Vagina (tissue), 2 donors: Measurements from ENCODE around the gene SLC12A1.

Source experiments
- POLR2A ChIP-seq, 2 donors: fragments of 450-650 bp; IDR thresholded peaks; one replicate each; pipeline ENCODE4 v1.6.1; 2017; ENCODE audit warnings: antibody characterized with exemption in 2 of 2, mild to moderate bottlenecking in 2 of 2, moderate library complexity in 2 of 2
- POLR2AphosphoS5 ChIP-seq, 2 donors: sonication (generic); formaldehyde crosslinking; IDR thresholded peaks; one replicate each; pipeline ENCODE4 v1.9.0; 2017; ENCODE audit warnings: antibody characterized with exemption in 2 of 2, mild to moderate bottlenecking in 2 of 2, low read depth in 1 of 2; ENCODE audit not compliant: insufficient read depth in 1 of 2
- TF ChIP-seq, protein P1 (sequence below), 3 experiments: fragments of 450-650 bp in 2 of 3; fragments of 200-600 bp in 1 of 3; sonication (generic) in 1 of 3; IDR thresholded peaks; one replicate each; pipeline ENCODE4 v1.5.1; 2017 to 2019; ENCODE audit warnings: antibody characterized with exemption in 3 of 3, mild to moderate bottlenecking in 2 of 3, moderate library complexity in 2 of 3

- TF ChIP-seq, protein P1, sequence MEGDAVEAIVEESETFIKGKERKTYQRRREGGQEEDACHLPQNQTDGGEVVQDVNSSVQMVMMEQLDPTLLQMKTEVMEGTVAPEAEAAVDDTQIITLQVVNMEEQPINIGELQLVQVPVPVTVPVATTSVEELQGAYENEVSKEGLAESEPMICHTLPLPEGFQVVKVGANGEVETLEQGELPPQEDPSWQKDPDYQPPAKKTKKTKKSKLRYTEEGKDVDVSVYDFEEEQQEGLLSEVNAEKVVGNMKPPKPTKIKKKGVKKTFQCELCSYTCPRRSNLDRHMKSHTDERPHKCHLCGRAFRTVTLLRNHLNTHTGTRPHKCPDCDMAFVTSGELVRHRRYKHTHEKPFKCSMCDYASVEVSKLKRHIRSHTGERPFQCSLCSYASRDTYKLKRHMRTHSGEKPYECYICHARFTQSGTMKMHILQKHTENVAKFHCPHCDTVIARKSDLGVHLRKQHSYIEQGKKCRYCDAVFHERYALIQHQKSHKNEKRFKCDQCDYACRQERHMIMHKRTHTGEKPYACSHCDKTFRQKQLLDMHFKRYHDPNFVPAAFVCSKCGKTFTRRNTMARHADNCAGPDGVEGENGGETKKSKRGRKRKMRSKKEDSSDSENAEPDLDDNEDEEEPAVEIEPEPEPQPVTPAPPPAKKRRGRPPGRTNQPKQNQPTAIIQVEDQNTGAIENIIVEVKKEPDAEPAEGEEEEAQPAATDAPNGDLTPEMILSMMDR (IDR thresholded peaks at IDR 0.05): no peak
- no peak for TF ChIP-seq POLR2AphosphoS5 (IDR thresholded peaks at IDR 0.05; ENCODE audit: insufficient read depth in 1 of 2, low read depth in 1 of 2)
- no peak for TF ChIP-seq POLR2A (IDR thresholded peaks at IDR 0.05)
Measured at GRCh38 chr15:48177383-48177765, 28.7 kb upstream of the SLC12A1 start.
